PC-9 (cell line): ENCODE measurements around the gene DLG2. TPM values are rescaled to one million over a fixed set of nuclear protein-coding genes. Genes with fewer than 3 reads are reported as not detected.

Experiments used
- BruUV-seq: library from RNA; stranded (reverse); fragments of 400-500 nt; replicated peaks from 2 replicates; lab custom pipeline; 2021; lab: Mats Ljungman, UMichigan
- CTCF ChIA-PET: fragments of 300-600 bp; sonication (Branson Sonifier 250); formaldehyde crosslinking; loops from one replicate; lab custom pipeline; 2022; ENCODE audit warnings: antibody characterized with exemption; lab: Charles Lee
- POLR2A ChIA-PET: fragments of 300-600 bp; sonication (Branson Sonifier 250); formaldehyde crosslinking; loops from one replicate; lab custom pipeline; 2022; ENCODE audit warnings: antibody characterized with exemption; ENCODE audit not compliant: unreplicated experiment; lab: Charles Lee
- DNase-seq, 2 experiments: peaks; one replicate each; pipeline versions ENCODE4 v3.0.0 to v3.0.0-alpha.2; 2015 to 2022; ENCODE audit warnings: mixed read lengths in 1 of 2
- H2AFZ ChIP-seq: fragments of 200-600 bp; sonication (generic); 2 replicates; pipeline ENCODE4 v1.8.1; 2017; ENCODE audit warnings: antibody characterized with exemption
- H3F3A ChIP-seq: fragments of 200-600 bp; sonication (generic); 2 replicates; pipeline ENCODE4 v1.8.1; 2017; ENCODE audit warnings: antibody characterized with exemption, mild to moderate bottlenecking, low read depth; ENCODE audit not compliant: insufficient read depth
- H3K27ac ChIP-seq: fragments of 200-600 bp; sonication (generic); 2 replicates; pipeline ENCODE4 v1.6.1; 2016; ENCODE audit warnings: mixed run types
- H3K27me3 ChIP-seq: fragments of 200-600 bp; sonication (generic); 2 replicates; pipeline ENCODE4 v1.6.1; 2016; ENCODE audit warnings: low read depth, mixed run types; ENCODE audit not compliant: insufficient read depth
- H3K36me3 ChIP-seq: fragments of 200-600 bp; sonication (generic); 2 replicates; pipeline ENCODE4 v1.6.1; 2016; ENCODE audit warnings: low read depth, mixed run types
- H3K4me1 ChIP-seq: fragments of 200-600 bp; sonication (generic); replicated peaks from 2 replicates; pipeline ENCODE4 v1.6.1; 2016; ENCODE audit warnings: mixed run types; ENCODE audit not compliant: insufficient read depth
- H3K4me2 ChIP-seq: fragments of 200-600 bp; sonication (generic); 2 replicates; pipeline ENCODE4 v1.6.1; 2017; ENCODE audit warnings: mixed run types
- H3K4me3 ChIP-seq: fragments of 200-600 bp; sonication (generic); 2 replicates; pipeline ENCODE4 v1.6.1; 2016; ENCODE audit warnings: mixed run types
- H3K79me2 ChIP-seq: fragments of 200-600 bp; sonication (generic); 2 replicates; pipeline ENCODE4 v1.6.1; 2017; ENCODE audit warnings: low read depth, mixed run types
- H3K9me2 ChIP-seq: fragments of 200-600 bp; sonication (generic); 2 replicates; pipeline ENCODE4 v1.8.1; 2017; ENCODE audit warnings: mild to moderate bottlenecking; ENCODE audit not compliant: insufficient read depth
- H3K9me3 ChIP-seq: fragments of 200-600 bp; sonication (generic); 2 replicates; pipeline ENCODE4 v1.8.1; 2016; ENCODE audit warnings: low read depth; ENCODE audit not compliant: insufficient read depth
- H4K20me1 ChIP-seq: fragments of 200-600 bp; sonication (generic); 2 replicates; pipeline ENCODE4 v1.8.1; 2017; ENCODE audit not compliant: insufficient read depth
- EZH2 ChIP-seq: fragments of 200-600 bp; sonication (generic); IDR thresholded peaks from 2 replicates; pipeline ENCODE4 v1.8.0; 2017; ENCODE audit warnings: antibody characterized with exemption, low read depth
- intact Hi-C: fragments of 100-400 bp; cut with micrococcal nuclease; formaldehyde crosslinking; loops from one replicate; pipeline ENCODE4 v1.10.0; 2022; ENCODE audit not compliant: unreplicated experiment
- total RNA-seq: library from RNA; stranded (reverse); gene quantifications from 2 replicates; pipeline ENCODE4 v1.2.3, GENCODE V29; 2021
- TF ChIP-seq, protein P1 (sequence below): fragments of 200-600 bp; sonication (generic); conservative IDR thresholded peaks from 2 replicates; pipeline ENCODE4 v1.6.1; 2017; ENCODE audit warnings: mixed run types, antibody characterized with exemption, mild to moderate bottlenecking, moderate library complexity

The DLG2 gene
- total RNA-seq, 1 experiment from 2014 or later: 6.4 TPM

DNA sequence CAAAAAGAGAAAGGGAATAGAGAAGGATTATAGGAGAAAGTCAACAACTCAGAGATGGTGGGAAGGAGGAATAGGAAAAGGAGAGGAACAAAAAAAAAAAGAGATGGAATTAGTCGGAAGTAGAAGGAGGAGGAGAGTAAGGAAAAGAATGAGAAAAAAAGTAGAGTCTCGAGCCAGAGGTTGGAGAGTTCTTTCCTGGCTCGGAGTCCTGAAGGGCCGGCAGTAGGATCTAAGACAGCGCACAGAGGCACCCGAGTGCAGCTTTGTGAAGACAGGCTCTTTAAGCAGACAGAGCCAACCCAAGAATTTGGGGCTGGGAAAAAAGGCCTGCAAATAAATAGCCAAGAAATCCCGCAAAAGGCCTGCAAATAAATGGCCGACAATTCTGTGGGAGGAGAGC, 2170.6 kb downstream of the DLG2 start:
- no peaks in the 10 kb centered on the region for H3K4me1 ChIP-seq
- H3K9me2 ChIP-seq: no peaks in the 10 kb centered on the region
- H3K27me3 ChIP-seq: no peaks in the 10 kb centered on the region; the same call in 1 of the 2 replicates
- no peak overlapping the region for H3K27ac ChIP-seq
- H3K9me3 ChIP-seq: no peaks in the 10 kb centered on the region
- H3K4me3 ChIP-seq: no peak overlapping the region
- H3F3A ChIP-seq: no peaks in the 10 kb centered on the region
- H3K79me2 ChIP-seq: no peaks in the 10 kb centered on the region
- ChIA-PET POLR2A (no interaction called here), CTCF (no interaction called here)
- no peaks in the 10 kb centered on the region; the same call in 1 of the 2 replicates for H4K20me1 ChIP-seq
- no TSS peak for BruUV-seq
- H2AFZ ChIP-seq: no peak overlapping the region
- H3K36me3 ChIP-seq: no peaks in the 10 kb centered on the region
- intact Hi-C loops: no loop called here
- H3K4me2 ChIP-seq: no peak overlapping the region
- TF ChIP-seq, protein P1, sequence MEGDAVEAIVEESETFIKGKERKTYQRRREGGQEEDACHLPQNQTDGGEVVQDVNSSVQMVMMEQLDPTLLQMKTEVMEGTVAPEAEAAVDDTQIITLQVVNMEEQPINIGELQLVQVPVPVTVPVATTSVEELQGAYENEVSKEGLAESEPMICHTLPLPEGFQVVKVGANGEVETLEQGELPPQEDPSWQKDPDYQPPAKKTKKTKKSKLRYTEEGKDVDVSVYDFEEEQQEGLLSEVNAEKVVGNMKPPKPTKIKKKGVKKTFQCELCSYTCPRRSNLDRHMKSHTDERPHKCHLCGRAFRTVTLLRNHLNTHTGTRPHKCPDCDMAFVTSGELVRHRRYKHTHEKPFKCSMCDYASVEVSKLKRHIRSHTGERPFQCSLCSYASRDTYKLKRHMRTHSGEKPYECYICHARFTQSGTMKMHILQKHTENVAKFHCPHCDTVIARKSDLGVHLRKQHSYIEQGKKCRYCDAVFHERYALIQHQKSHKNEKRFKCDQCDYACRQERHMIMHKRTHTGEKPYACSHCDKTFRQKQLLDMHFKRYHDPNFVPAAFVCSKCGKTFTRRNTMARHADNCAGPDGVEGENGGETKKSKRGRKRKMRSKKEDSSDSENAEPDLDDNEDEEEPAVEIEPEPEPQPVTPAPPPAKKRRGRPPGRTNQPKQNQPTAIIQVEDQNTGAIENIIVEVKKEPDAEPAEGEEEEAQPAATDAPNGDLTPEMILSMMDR: no peak
- no peak for TF ChIP-seq EZH2
- no peak for DNase-seq

DNA sequence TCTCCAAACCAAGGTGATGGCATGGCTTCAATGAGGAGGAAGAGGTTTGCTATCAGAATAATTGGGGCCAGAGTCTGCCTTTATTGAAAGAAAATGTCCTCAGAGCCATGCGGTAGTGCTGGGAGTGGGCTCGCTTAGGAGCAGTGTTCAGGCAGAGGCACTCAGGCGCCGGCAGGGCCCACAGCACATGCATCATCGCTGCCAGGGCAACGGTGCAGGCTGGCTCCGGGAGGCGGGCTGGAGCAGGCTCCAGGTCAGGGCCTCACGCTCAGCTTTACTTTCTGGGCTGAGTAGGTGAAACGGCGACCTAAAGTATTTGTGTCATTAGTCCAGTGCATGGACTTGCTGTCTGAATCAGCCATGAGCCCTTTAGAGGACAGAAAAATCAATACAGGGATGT, 2171.1 kb downstream of the DLG2 start:
- no peaks in the 10 kb centered on the region; the same call in 1 of the 2 replicates for H4K20me1 ChIP-seq
- no TSS peak for BruUV-seq
- H3K27ac ChIP-seq: no peak overlapping the region
- ChIA-PET CTCF (no interaction called here), POLR2A (no interaction called here)
- no peak overlapping the region for H2AFZ ChIP-seq
- TF ChIP-seq EZH2: no peak
- no peaks in the 10 kb centered on the region for H3F3A ChIP-seq
- no peaks in the 10 kb centered on the region for H3K4me1 ChIP-seq
- H3K9me2 ChIP-seq: no peaks in the 10 kb centered on the region
- H3K4me2 ChIP-seq: no peak overlapping the region
- DNase-seq: no peak
- no peaks in the 10 kb centered on the region for H3K79me2 ChIP-seq
- intact Hi-C loops: no loop called here
- H3K27me3 ChIP-seq: no peaks in the 10 kb centered on the region; the same call in 1 of the 2 replicates
- no peaks in the 10 kb centered on the region for H3K36me3 ChIP-seq
- H3K9me3 ChIP-seq: no peaks in the 10 kb centered on the region
- H3K4me3 ChIP-seq: no peak overlapping the region

DNA sequence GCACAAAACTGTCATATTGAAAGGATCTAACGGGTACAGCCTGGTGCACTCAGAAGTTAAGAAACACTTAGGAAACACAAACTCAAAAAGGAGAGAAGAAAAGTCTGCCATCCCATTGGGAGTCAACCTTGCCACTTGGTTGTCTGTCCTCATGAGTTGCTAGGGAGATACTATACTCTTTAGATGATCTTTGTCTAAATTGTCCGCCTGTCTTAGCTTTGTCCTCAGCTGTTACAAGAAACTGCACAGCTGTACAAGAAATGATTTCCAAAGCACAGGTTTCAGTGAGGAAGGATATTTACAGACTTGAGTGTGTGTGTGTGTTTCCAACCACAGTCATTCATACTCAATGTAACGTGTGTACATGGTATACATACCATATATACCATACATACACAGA, 2171.8 kb downstream of the DLG2 start:
- ChIA-PET POLR2A (no interaction called here), CTCF (no interaction called here)
- no peak for DNase-seq
- Histone ChIP-seq H2AFZ (no peak overlapping the region), H3K79me2 (no peaks in the 10 kb centered on the region), H3K4me1 (no peaks in the 10 kb centered on the region), H3K9me2 (no peaks in the 10 kb centered on the region), H3K27me3 (no peaks in the 10 kb centered on the region; the same call in 1 of the 2 replicates), H3K9me3 (no peaks in the 10 kb centered on the region), H3K27ac (no peak overlapping the region), H3F3A (no peaks in the 10 kb centered on the region), H3K4me2 (no peak overlapping the region), H4K20me1 (no peaks in the 10 kb centered on the region; the same call in 1 of the 2 replicates), H3K4me3 (no peak overlapping the region), H3K36me3 (no peaks in the 10 kb centered on the region)
- no peak for TF ChIP-seq EZH2
- TF ChIP-seq, protein P1: no peak
- BruUV-seq: no TSS peak
- intact Hi-C loops: no loop called here

DNA sequence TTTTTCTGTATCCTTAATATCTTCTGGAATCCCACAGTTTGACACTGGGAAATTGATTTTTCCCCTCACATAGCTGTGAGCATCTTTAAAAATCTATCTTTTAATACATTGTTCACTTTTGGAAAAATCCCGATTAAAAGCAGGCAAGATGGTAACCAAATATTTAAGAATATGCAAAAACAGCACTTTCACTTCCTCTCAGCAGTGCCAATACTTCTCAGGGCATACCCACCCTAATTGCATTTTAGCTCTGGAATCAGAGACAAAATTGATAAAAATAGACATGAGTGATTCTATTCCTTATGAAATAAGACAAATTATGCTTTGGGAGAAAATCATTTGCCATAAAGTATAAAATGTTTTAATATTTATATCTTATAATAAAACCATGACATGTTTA, 2172.5 kb downstream of the DLG2 start:
- Histone ChIP-seq H3K36me3 (no peaks in the 10 kb centered on the region), H3F3A (no peaks in the 10 kb centered on the region), H3K27me3 (no peaks in the 10 kb centered on the region; the same call in 1 of the 2 replicates), H4K20me1 (no peaks in the 10 kb centered on the region; the same call in 1 of the 2 replicates), H3K79me2 (no peaks in the 10 kb centered on the region), H3K9me3 (no peaks in the 10 kb centered on the region), H3K4me1 (no peaks in the 10 kb centered on the region), H3K4me3 (no peak overlapping the region), H3K9me2 (no peaks in the 10 kb centered on the region), H3K27ac (no peak overlapping the region), H3K4me2 (no peak overlapping the region), H2AFZ (no peak overlapping the region)
- TF ChIP-seq EZH2: no peak
- POLR2A ChIA-PET: no interaction called here
- no TSS peak for BruUV-seq
- CTCF ChIA-PET: no interaction called here
- intact Hi-C loops: no loop called here
- no peak for DNase-seq
